GM19351 (cell line): Measurements from ENCODE around the gene CSHL1.
"Not testable (repeated sequence)": the region's sequence is repeated elsewhere in the genome, so short reads cannot be mapped to it uniquely, and the experiment has no call there.

Experiments used
- ATAC-seq: cut with Tn5 transposase; IDR thresholded peaks from one replicate; pipeline ENCODE4 v1.9.1; 2021; ENCODE audit warnings: mild to moderate bottlenecking, moderate library complexity; ENCODE audit not compliant: unreplicated experiment

The CSHL1 gene

GRCh38 chr17:63892316-63893037, 18.6 kb downstream of the CSHL1 start:
- not testable (repeated sequence) for ATAC-seq

- not testable (repeated sequence) for ATAC-seq
Measured at GRCh38 chr17:63889026-63889848, 21.8 kb downstream of the CSHL1 start.

GRCh38 chr17:63885119-63885518, 25.9 kb downstream of the CSHL1 start:
- ATAC-seq, result not testable (repeated sequence)

- not testable (repeated sequence) for ATAC-seq
Measured at GRCh38 chr17:63882626-63883126, 28.4 kb downstream of the CSHL1 start.

- ATAC-seq, result no peak
Measured at GRCh38 chr17:63881935-63882601, 29.0 kb downstream of the CSHL1 start, which contains the start of gene GH2. Gene GH2, minus strand, starts transcription at chr17:63881944. Its CDS starts 143 bp downstream, at chr17:63881801.

- not testable (repeated sequence) for ATAC-seq
Measured at GRCh38 chr17:63881337-63881736, 29.7 kb downstream of the CSHL1 start.

GRCh38 chr17:63880706-63881105, 30.4 kb downstream of the CSHL1 start:
- no peak for ATAC-seq

GRCh38 chr17:63878413-63878812, 32.6 kb downstream of the CSHL1 start:
- ATAC-seq, result not testable (repeated sequence)

GRCh38 chr17:63874693-63875092, 36.4 kb downstream of the CSHL1 start:
- not testable (repeated sequence) for ATAC-seq

- not testable (repeated sequence) for ATAC-seq
Measured at GRCh38 chr17:63874061-63874626, 36.9 kb downstream of the CSHL1 start.

GRCh38 chr17:63873577-63873976, 37.5 kb downstream of the CSHL1 start, which contains the start of gene CSH2:
Gene CSH2, minus strand, starts transcription at chr17:63873677. Its CDS starts 63 bp downstream, at chr17:63873614.
- not testable (repeated sequence) for ATAC-seq

GRCh38 chr17:63871646-63872365, 39.3 kb downstream of the CSHL1 start:
- not testable (repeated sequence) for ATAC-seq

- not testable (repeated sequence) for ATAC-seq
Measured at GRCh38 chr17:63870292-63870665, 40.8 kb downstream of the CSHL1 start.

- ATAC-seq, result not testable (repeated sequence)
Measured at GRCh38 chr17:63869491-63870291, 41.4 kb downstream of the CSHL1 start.

- ATAC-seq, result not testable (repeated sequence)
Measured at GRCh38 chr17:63866625-63867024, 44.4 kb downstream of the CSHL1 start.
